HepG2 (cell line): Measurements from ENCODE around the gene OST4. TPM values are rescaled to one million over a fixed set of nuclear protein-coding genes. Genes with fewer than 3 reads are reported as not detected.

Experiments used
- CEBPZ ChIP-seq: IDR thresholded peaks from 2 replicates; pipeline ENCODE4 v1.6.1; 2012; ENCODE audit warnings: low read length, improper control_type of control experiment
- CHD2 ChIP-seq: IDR thresholded peaks from 2 replicates; pipeline ENCODE4 v1.6.1; 2011; ENCODE audit warnings: low read depth, low read length, improper control_type of control experiment
- FOXO1 ChIP-seq: sonication (generic); formaldehyde crosslinking; IDR thresholded peaks from 2 replicates; pipeline ENCODE4 v1.4.0; 2020; ENCODE audit warnings: missing genetic modification reagents
- GTF3A ChIP-seq: sonication (generic); formaldehyde crosslinking; conservative IDR thresholded peaks from 2 replicates; pipeline ENCODE4 v1.4.0; 2020; ENCODE audit warnings: mild to moderate bottlenecking, missing genetic modification reagents
- HDAC2 ChIP-seq: sonication (generic); formaldehyde crosslinking; IDR thresholded peaks from 2 replicates; pipeline ENCODE4 v1.4.0; 2020; ENCODE audit warnings: missing genetic modification reagents
- JUN ChIP-seq: sonication (generic); formaldehyde crosslinking; IDR thresholded peaks from 2 replicates; pipeline ENCODE4 v1.4.0; 2020; ENCODE audit warnings: mild to moderate bottlenecking, missing genetic modification reagents
- MXD4 ChIP-seq: IDR thresholded peaks from 2 replicates; pipeline ENCODE4 v1.6.1; 2016; ENCODE audit warnings: mild to moderate bottlenecking, missing biosample characterization, missing genetic modification reagents
- PAWR ChIP-seq: sonication (generic); formaldehyde crosslinking; IDR thresholded peaks from 2 replicates; pipeline ENCODE4 v1.4.0; 2020; ENCODE audit warnings: missing genetic modification reagents, mild to moderate bottlenecking, borderline replicate concordance
- PPARG ChIP-seq: conservative IDR thresholded peaks from 2 replicates; pipeline ENCODE4 v1.6.1; 2016; ENCODE audit warnings: missing biosample characterization, missing genetic modification reagents
- ZBTB14 ChIP-seq: sonication (generic); formaldehyde crosslinking; IDR thresholded peaks from 2 replicates; pipeline ENCODE4 v1.4.0; 2020; ENCODE audit warnings: missing genetic modification reagents
- ZC3H4 ChIP-seq: sonication (generic); formaldehyde crosslinking; IDR thresholded peaks from 2 replicates; pipeline ENCODE4 v1.4.0; 2020; ENCODE audit warnings: missing genetic modification reagents, borderline replicate concordance
- ZNF24 ChIP-seq: fragments of 450-650 bp; IDR thresholded peaks from 2 replicates; pipeline ENCODE4 v1.6.1; 2017; ENCODE audit warnings: antibody characterized with exemption, mild to moderate bottlenecking
- polyA plus RNA-seq, 8 experiments: library from polyadenylated mRNA; depleted of rRNA in 3 of 8; stranded (reverse) in 7 of 8; unstranded in 1 of 8; fragments of >200 nt; fragmentation: Illumina TruSeq in 4 of 8; extraction: Trizol in 4 of 8; gene quantifications; 2 replicates each; pipeline versions ENCODE4 v1.2.1 to v1.2.3, GENCODE V29; 2011 to 2016; ENCODE audit warnings: low read depth in 4 of 8, missing spikeins in 1 of 8, mixed read lengths in 1 of 8; ENCODE audit not compliant: insufficient read depth in 1 of 8
- total RNA-seq, 5 experiments: library from RNA; depleted of rRNA; stranded (reverse); fragments of >200 nt; fragmentation: Illumina TruSeq; extraction: Trizol; gene quantifications; 2 replicates each; pipeline ENCODE4 v1.2.3, GENCODE V29; 2016; ENCODE audit warnings: low read depth in 1 of 5
- TF ChIP-seq, protein P1 (sequence below): sonication (generic); formaldehyde crosslinking; IDR thresholded peaks from 2 replicates; pipeline ENCODE4 v1.9.0; 2021; ENCODE audit warnings: missing genetic modification reagents, mild to moderate bottlenecking, borderline replicate concordance
- TF ChIP-seq, protein P2 (sequence below): sonication (generic); formaldehyde crosslinking; IDR thresholded peaks from 2 replicates; pipeline ENCODE4 v1.8.0; 2022; ENCODE audit warnings: mild to moderate bottlenecking, missing genetic modification reagents; ENCODE audit not compliant: insufficient replicate concordance
- TF ChIP-seq, protein P3 (sequence below): sonication (generic); formaldehyde crosslinking; IDR thresholded peaks from 2 replicates; pipeline ENCODE4 v1.5.0; 2020; ENCODE audit warnings: missing genetic modification reagents

The OST4 gene
- total and polyA plus RNA-seq, 2 of the 13 experiments (the other 11 are each of a cell fraction or from before 2014, with no cell fraction given), result 498 to 584 TPM

DNA sequence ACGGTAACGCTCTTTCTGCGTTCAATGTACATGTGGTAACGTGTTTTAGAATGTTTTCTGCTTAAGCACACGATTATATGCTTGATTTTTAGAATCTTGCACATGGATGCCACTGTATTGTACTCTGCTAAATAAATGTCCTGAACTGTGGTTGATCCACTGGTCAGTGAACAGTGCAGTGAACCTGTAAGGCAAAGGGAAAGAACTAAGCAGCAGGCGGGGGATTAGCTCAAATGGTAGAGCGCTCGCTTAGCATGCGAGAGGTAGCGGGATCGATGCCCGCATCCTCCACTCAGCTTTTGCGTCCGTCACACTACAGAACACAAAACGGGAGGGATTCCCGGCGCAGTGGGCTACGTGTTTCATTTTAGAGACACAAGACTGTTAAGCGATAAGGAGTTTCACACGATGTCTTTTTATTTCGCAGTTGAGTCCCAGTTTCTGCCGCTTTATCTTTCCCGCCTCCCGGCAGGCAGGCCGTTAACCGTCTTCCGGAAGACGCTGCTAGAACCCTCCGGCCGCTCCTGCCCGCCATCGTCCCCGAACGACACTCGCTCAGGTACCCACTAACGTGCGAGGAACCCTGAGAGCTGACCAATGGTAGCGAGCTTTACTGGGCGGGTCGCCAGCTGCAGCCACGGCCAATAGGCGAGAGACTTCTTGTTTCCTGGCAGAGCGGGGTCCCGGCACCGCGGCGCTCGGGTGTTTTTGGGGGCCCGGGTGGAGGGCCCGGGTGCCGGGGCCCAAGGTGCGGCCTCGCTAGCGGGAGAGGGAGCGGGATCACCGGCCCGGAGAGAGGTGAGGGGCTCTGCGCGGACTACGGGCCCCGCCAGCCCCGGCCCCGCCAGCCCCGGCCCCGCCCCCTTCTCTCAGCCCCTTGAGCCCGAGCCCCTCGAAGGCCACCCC lies 20.2 kb downstream of the OST4 start, which contains the start of gene AGBL5 (continued):
- peak; percentile 47; the same call in 1 of the 2 replicates for TF ChIP-seq ZBTB14 (CRISPR knock-in tag)
- no peak for TF ChIP-seq CHD2
- peak; percentile 65 for TF ChIP-seq PPARG
- TF ChIP-seq ZNF24, result peak; percentile 99
- TF ChIP-seq, protein P1, sequence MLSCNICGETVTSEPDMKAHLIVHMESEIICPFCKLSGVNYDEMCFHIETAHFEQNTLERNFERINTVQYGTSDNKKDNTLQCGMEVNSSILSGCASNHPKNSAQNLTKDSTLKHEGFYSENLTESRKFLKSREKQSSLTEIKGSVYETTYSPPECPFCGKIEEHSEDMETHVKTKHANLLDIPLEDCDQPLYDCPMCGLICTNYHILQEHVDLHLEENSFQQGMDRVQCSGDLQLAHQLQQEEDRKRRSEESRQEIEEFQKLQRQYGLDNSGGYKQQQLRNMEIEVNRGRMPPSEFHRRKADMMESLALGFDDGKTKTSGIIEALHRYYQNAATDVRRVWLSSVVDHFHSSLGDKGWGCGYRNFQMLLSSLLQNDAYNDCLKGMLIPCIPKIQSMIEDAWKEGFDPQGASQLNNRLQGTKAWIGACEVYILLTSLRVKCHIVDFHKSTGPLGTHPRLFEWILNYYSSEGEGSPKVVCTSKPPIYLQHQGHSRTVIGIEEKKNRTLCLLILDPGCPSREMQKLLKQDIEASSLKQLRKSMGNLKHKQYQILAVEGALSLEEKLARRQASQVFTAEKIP (CRISPR knock-in tag), result no peak
- TF ChIP-seq CEBPZ, result no peak
- TF ChIP-seq JUN, result no peak; the same call in none of the 2 replicates
- TF ChIP-seq PAWR, result peak; percentile 87; the same call in 1 of the 2 replicates
- peak; percentile 99 for TF ChIP-seq GTF3A (CRISPR knock-in tag)
- TF ChIP-seq, protein P2, sequence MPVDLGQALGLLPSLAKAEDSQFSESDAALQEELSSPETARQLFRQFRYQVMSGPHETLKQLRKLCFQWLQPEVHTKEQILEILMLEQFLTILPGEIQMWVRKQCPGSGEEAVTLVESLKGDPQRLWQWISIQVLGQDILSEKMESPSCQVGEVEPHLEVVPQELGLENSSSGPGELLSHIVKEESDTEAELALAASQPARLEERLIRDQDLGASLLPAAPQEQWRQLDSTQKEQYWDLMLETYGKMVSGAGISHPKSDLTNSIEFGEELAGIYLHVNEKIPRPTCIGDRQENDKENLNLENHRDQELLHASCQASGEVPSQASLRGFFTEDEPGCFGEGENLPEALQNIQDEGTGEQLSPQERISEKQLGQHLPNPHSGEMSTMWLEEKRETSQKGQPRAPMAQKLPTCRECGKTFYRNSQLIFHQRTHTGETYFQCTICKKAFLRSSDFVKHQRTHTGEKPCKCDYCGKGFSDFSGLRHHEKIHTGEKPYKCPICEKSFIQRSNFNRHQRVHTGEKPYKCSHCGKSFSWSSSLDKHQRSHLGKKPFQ (CRISPR knock-in tag), result peak; percentile 92
- peak; percentile 61 for TF ChIP-seq HDAC2 (CRISPR knock-in tag)
- peak; percentile 89; the same call in 1 of the 2 replicates for TF ChIP-seq ZC3H4 (CRISPR knock-in tag)
- peak; percentile 82 for TF ChIP-seq MXD4 (CRISPR knock-in tag)
- peak; percentile 15; the same call in 1 of the 2 replicates for TF ChIP-seq FOXO1
- TF ChIP-seq, protein P3, sequence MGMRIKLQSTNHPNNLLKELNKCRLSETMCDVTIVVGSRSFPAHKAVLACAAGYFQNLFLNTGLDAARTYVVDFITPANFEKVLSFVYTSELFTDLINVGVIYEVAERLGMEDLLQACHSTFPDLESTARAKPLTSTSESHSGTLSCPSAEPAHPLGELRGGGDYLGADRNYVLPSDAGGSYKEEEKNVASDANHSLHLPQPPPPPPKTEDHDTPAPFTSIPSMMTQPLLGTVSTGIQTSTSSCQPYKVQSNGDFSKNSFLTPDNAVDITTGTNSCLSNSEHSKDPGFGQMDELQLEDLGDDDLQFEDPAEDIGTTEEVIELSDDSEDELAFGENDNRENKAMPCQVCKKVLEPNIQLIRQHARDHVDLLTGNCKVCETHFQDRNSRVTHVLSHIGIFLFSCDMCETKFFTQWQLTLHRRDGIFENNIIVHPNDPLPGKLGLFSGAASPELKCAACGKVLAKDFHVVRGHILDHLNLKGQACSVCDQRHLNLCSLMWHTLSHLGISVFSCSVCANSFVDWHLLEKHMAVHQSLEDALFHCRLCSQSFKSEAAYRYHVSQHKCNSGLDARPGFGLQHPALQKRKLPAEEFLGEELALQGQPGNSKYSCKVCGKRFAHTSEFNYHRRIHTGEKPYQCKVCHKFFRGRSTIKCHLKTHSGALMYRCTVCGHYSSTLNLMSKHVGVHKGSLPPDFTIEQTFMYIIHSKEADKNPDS (CRISPR knock-in tag), result peak; percentile 86; the same call in 1 of the 2 replicates
